ENCODE data around the gene ACADSB. TPM values are rescaled to one million over a fixed set of nuclear protein-coding genes. Genes with fewer than 3 reads are reported as not detected.

Gene ACADSB
- total RNA-seq, 1 donor from 2014 or later, result 22.4 TPM

- Mint-ChIP-seq H3K27me3 (no peaks in the 10 kb centered on the region), H3K36me3 (ENCODE audit: insufficient read depth) (peaks cover 11% of the 10 kb centered on the region), H3K27ac (no peak overlapping the region), H3K4me1 (ENCODE audit: low read depth) (peaks cover 13% of the 10 kb centered on the region), H3K9me3 (ENCODE audit: low read depth) (no peaks in the 10 kb centered on the region), H3K4me3 (ENCODE audit: low read depth) (no peak overlapping the region)
- DNase-seq (ENCODE audit: low spot score, unreplicated experiment), result no peak
- no peak for TF ChIP-seq CTCF (IDR thresholded peaks at IDR 0.05; ENCODE audit: unreplicated experiment)
Observed at GRCh38 chr10:123035467-123036086, 26.8 kb downstream of the ACADSB start.

- DNase-seq (ENCODE audit: low spot score, unreplicated experiment), result no peak
- Mint-ChIP-seq H3K9me3 (ENCODE audit: low read depth) (no peaks in the 10 kb centered on the region), H3K27ac (no peak overlapping the region), H3K4me3 (ENCODE audit: low read depth) (no peak overlapping the region), H3K4me1 (ENCODE audit: low read depth) (peaks cover 6% of the 10 kb centered on the region), H3K27me3 (no peaks in the 10 kb centered on the region), H3K36me3 (ENCODE audit: insufficient read depth) (peaks cover 11% of the 10 kb centered on the region)
- TF ChIP-seq CTCF (IDR thresholded peaks at IDR 0.05; ENCODE audit: unreplicated experiment), result no peak
Observed at GRCh38 chr10:123038782-123039631, 30.2 kb downstream of the ACADSB start.

GRCh38 chr10:123039632-123039930, 30.8 kb downstream of the ACADSB start:
- TF ChIP-seq CTCF (IDR thresholded peaks at IDR 0.05; ENCODE audit: unreplicated experiment), result no peak
- no peak overlapping the region for H3K27ac Mint-ChIP-seq
- DNase-seq (ENCODE audit: low spot score, unreplicated experiment), result no peak
- no peak overlapping the region for H3K4me3 Mint-ChIP-seq (ENCODE audit: low read depth)
- H3K36me3 Mint-ChIP-seq (ENCODE audit: insufficient read depth), result peaks cover 10% of the 10 kb centered on the region
- H3K9me3 Mint-ChIP-seq (ENCODE audit: low read depth), result no peaks in the 10 kb centered on the region
- no peaks in the 10 kb centered on the region for H3K27me3 Mint-ChIP-seq
- no peaks in the 10 kb centered on the region for H3K4me1 Mint-ChIP-seq (ENCODE audit: low read depth)

DNA sequence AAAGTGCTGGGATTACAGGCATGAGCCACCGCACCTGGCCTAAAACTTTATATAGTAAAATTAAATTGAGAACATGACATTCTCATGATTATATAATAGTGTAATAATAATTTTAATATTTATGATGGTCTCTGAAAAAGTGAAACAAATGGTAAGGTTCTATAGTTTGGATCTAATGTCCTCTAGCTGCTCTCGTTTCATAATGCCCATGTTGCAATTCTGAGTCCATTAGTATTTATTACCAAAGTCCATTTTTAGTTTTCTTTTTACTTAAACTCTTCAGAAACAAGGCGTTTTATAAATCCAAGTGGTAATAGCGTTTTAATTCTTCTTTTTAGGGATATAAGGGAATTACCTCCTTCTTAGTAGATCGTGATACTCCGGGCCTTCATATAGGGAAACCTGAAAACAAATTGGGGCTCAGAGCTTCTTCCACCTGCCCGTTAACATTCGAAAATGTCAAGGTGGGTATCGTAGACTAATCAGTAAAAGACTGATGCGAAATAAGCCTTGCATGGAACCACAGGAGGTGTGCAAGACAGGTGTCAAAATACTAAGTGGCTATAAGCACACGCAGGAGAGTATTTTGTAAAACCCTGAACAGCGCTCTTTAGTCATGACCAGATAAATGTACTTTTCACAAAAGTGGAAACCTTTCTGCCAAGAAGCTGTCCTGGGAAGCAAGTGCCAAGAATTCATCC, 34.1 kb downstream of the ACADSB start:
- H3K4me3 Mint-ChIP-seq (ENCODE audit: low read depth), result no peak overlapping the region

More for the DNA sequence above, 34.1 kb downstream of the ACADSB start:
- no peak for TF ChIP-seq CTCF (IDR thresholded peaks at IDR 0.05; ENCODE audit: unreplicated experiment)
- H3K9me3 Mint-ChIP-seq (ENCODE audit: low read depth), result no peaks in the 10 kb centered on the region
- no peaks in the 10 kb centered on the region for H3K4me1 Mint-ChIP-seq (ENCODE audit: low read depth)
- no peak for DNase-seq (ENCODE audit: low spot score, unreplicated experiment)
- H3K27ac Mint-ChIP-seq, result no peak overlapping the region
- no peaks in the 10 kb centered on the region for H3K27me3 Mint-ChIP-seq
- no peaks in the 10 kb centered on the region for H3K36me3 Mint-ChIP-seq (ENCODE audit: insufficient read depth)

Measured in progenitor cell of endocrine pancreas (in vitro differentiated cells).